ENCODE data around the gene SLC17A9. TPM values are rescaled to one million over a fixed set of nuclear protein-coding genes. Genes with fewer than 3 reads are reported as not detected.
A peak's percentile ranks its signal among the peaks of the same experiment; 100 is the strongest.

SLC17A9 gene
- total and polyA plus RNA-seq, 3 experiments from 2014 or later, result 1.0 to 26.8 (median 26.4) TPM

- no peaks in the 10 kb centered on the region for H3K36me3 ChIP-seq (ENCODE audit: insufficient read depth, low read length)
- no peaks in the 10 kb centered on the region for H3K4me1 ChIP-seq (ENCODE audit: insufficient read depth, low read length)
- H3K27me3 Mint-ChIP-seq, result peaks cover 33 to 59% of the 10 kb centered on the region in 2 donors
- peaks cover 0 to 16% (median 2%) of the 10 kb centered on the region in 3 donors for H3K36me3 Mint-ChIP-seq
- no peak overlapping the region for H3K4me3 ChIP-seq (ENCODE audit: low read length)
- no peak overlapping the region for H3K27ac Mint-ChIP-seq
- H3K27ac ChIP-seq (ENCODE audit: low read depth, low read length), result no peak overlapping the region
- no peaks in the 10 kb centered on the region for H3K9me3 ChIP-seq (ENCODE audit: low read length)
- H3K4me1 Mint-ChIP-seq, result peaks cover 0 to 3% (median 0%) of the 10 kb centered on the region in 3 donors
- H3K4me3 Mint-ChIP-seq, result no peak overlapping the region
- peak in 1 of 5 donors; percentile 14 for DNase-seq
- ChIA-PET CTCF (no interaction called here), POLR2A (no interaction called here)
- peaks cover 3% of the 10 kb centered on the region for H3K27me3 ChIP-seq (ENCODE audit: insufficient read depth, low read length, poor library complexity, severe bottlenecking)
- H3K9me3 Mint-ChIP-seq, result peaks cover 0 to 20% (median 11%) of the 10 kb centered on the region in 5 donors
These were observed 63.3 kb downstream of the SLC17A9 start for GRCh38 chr20:63015662-63016361.

GRCh38 chr20:63016514-63017075 lies 64.1 kb downstream of the SLC17A9 start:
- no peaks in the 10 kb centered on the region for H3K9me3 ChIP-seq (ENCODE audit: low read length)
- H3K36me3 Mint-ChIP-seq, result peaks cover 0 to 16% (median 2%) of the 10 kb centered on the region in 3 donors
- H3K27me3 Mint-ChIP-seq, result peaks cover 35 to 63% of the 10 kb centered on the region in 2 donors
- H3K4me1 Mint-ChIP-seq, result no peaks in the 10 kb centered on the region
- H3K27ac ChIP-seq (ENCODE audit: low read depth, low read length), result no peak overlapping the region
- H3K4me1 ChIP-seq (ENCODE audit: insufficient read depth, low read length), result no peaks in the 10 kb centered on the region
- H3K36me3 ChIP-seq (ENCODE audit: insufficient read depth, low read length), result no peaks in the 10 kb centered on the region
- no peak overlapping the region for H3K4me3 ChIP-seq (ENCODE audit: low read length)
- H3K4me3 Mint-ChIP-seq, result no peak overlapping the region
- H3K27me3 ChIP-seq (ENCODE audit: insufficient read depth, low read length, poor library complexity, severe bottlenecking), result peaks cover 4% of the 10 kb centered on the region
- POLR2A ChIA-PET, result no interaction called here
- peaks cover 0 to 20% (median 11%) of the 10 kb centered on the region in 5 donors for H3K9me3 Mint-ChIP-seq
- CTCF ChIA-PET, result no interaction called here
- H3K27ac Mint-ChIP-seq, result no peak overlapping the region
- no peak for DNase-seq

- H3K27me3 Mint-ChIP-seq, result peaks cover 33 to 69% of the 10 kb centered on the region in 2 donors
- peaks cover 0 to 20% (median 11%) of the 10 kb centered on the region in 5 donors for H3K9me3 Mint-ChIP-seq
- no peaks in the 10 kb centered on the region for H3K9me3 ChIP-seq (ENCODE audit: low read length)
- no peak overlapping the region for H3K27ac ChIP-seq (ENCODE audit: low read depth, low read length)
- DNase-seq, result peak in 1 of 5 donors; percentile 42
- ChIA-PET CTCF (no interaction called here), POLR2A (no interaction called here)
- H3K4me1 Mint-ChIP-seq, result no peaks in the 10 kb centered on the region
- H3K4me3 Mint-ChIP-seq, result no peak overlapping the region
- H3K27me3 ChIP-seq (ENCODE audit: insufficient read depth, low read length, poor library complexity, severe bottlenecking), result peaks cover 4% of the 10 kb centered on the region
- H3K36me3 Mint-ChIP-seq, result peaks cover 0 to 16% (median 2%) of the 10 kb centered on the region in 3 donors
- no peaks in the 10 kb centered on the region for H3K4me1 ChIP-seq (ENCODE audit: insufficient read depth, low read length)
- no peaks in the 10 kb centered on the region for H3K36me3 ChIP-seq (ENCODE audit: insufficient read depth, low read length)
- no peak overlapping the region for H3K27ac Mint-ChIP-seq
- H3K4me3 ChIP-seq (ENCODE audit: low read length), result no peak overlapping the region
These were observed 64.7 kb downstream of the SLC17A9 start for GRCh38 chr20:63017076-63017825.

GRCh38 chr20:63017826-63018411 lies 65.4 kb downstream of the SLC17A9 start:
- H3K27ac ChIP-seq (ENCODE audit: low read depth, low read length), result no peak overlapping the region
- Mint-ChIP-seq H3K27me3 (peaks cover 33 to 66% of the 10 kb centered on the region in 2 donors), H3K9me3 (peaks cover 0 to 17% (median 9%) of the 10 kb centered on the region in 5 donors), H3K4me3 (no peak overlapping the region), H3K36me3 (peaks cover 0 to 10% (median 2%) of the 10 kb centered on the region in 3 donors), H3K4me1 (no peaks in the 10 kb centered on the region), H3K27ac (peak overlapping the region in 1 of 8 donors; percentile 5)
- H3K9me3 ChIP-seq (ENCODE audit: low read length), result no peaks in the 10 kb centered on the region
- ChIA-PET CTCF (no interaction called here), POLR2A (no interaction called here)
- no peak overlapping the region for H3K4me3 ChIP-seq (ENCODE audit: low read length)
- no peaks in the 10 kb centered on the region for H3K36me3 ChIP-seq (ENCODE audit: insufficient read depth, low read length)
- no peaks in the 10 kb centered on the region for H3K4me1 ChIP-seq (ENCODE audit: insufficient read depth, low read length)
- peak in 1 of 5 donors; percentile 43 for DNase-seq
- peaks cover 4% of the 10 kb centered on the region for H3K27me3 ChIP-seq (ENCODE audit: insufficient read depth, low read length, poor library complexity, severe bottlenecking)

Other genes starting within 250 kb of the SLC17A9 start
- not detected for gene NTSR1, start 243.9 kb upstream of the SLC17A9 start, total RNA-seq
- not detected for gene NTSR1, start 243.9 kb upstream of the SLC17A9 start, polyA plus RNA-seq
- 10 to 100 TPM; 14.8 TPM for gene MRGBP, start 156.2 kb upstream of the SLC17A9 start, total RNA-seq
- gene MRGBP, start 156.2 kb upstream of the SLC17A9 start, polyA plus RNA-seq, result 10.7 TPM
- 10 to 100 TPM; 45.7 to 47.9 TPM for gene OGFR, start 147.9 kb upstream of the SLC17A9 start, total RNA-seq
- 64.2 TPM for gene OGFR, start 147.9 kb upstream of the SLC17A9 start, polyA plus RNA-seq
- gene COL9A3, start 135.7 kb upstream of the SLC17A9 start, total RNA-seq, result not detected
- gene COL9A3, start 135.7 kb upstream of the SLC17A9 start, polyA plus RNA-seq, result not detected
- gene TCFL5, start 90.9 kb upstream of the SLC17A9 start, total RNA-seq, result 1 to 10 TPM; 4.6 to 6.2 TPM
- 1.4 TPM for gene TCFL5, start 90.9 kb upstream of the SLC17A9 start, polyA plus RNA-seq
- 10 to 100 TPM; 55.3 to 57.3 TPM for gene DIDO1, start 26.2 kb upstream of the SLC17A9 start, total RNA-seq
- 39.0 TPM for gene DIDO1, start 26.2 kb upstream of the SLC17A9 start, polyA plus RNA-seq
- 10 to 100 TPM; 44.9 to 45.5 TPM for gene GID8, start 14.6 kb upstream of the SLC17A9 start, total RNA-seq
- gene GID8, start 14.6 kb upstream of the SLC17A9 start, polyA plus RNA-seq, result 19.0 TPM
- gene BHLHE23, start 54.3 kb downstream of the SLC17A9 start, total RNA-seq, result not detected
- gene BHLHE23, start 54.3 kb downstream of the SLC17A9 start, polyA plus RNA-seq, result not detected